Measurements from ENCODE around the gene RPL29.
"Not testable (repeated sequence)": the region's sequence is repeated elsewhere in the genome, so short reads cannot be mapped to it uniquely, and the experiment has no call there.

The RPL29 gene

DNA sequence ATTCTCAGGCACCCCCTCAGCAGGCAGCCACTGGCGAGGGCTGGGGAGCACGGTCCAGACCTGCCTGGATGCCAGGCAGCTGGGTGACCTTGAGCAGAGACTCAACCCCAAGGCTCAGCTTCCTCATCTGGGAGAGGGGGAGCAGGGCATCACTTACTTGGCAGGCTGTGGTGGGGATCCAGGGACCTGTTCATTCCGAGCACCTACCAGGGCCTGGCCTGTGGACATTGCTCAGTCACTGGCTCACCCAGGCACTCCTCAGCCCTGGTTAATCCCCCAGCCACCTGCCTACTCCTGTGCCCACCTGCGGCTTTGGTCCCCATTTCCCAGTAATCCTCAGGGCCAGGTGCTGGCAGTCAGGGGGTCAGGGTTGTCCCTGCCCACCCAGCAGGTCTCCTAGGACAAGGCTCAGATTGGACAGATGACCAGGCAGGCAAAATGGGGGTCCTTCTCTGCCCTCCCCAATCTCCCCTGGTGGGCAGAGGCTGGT, 9.3 kb upstream of the RPL29 start:
- no peak for DNase-seq

DNA sequence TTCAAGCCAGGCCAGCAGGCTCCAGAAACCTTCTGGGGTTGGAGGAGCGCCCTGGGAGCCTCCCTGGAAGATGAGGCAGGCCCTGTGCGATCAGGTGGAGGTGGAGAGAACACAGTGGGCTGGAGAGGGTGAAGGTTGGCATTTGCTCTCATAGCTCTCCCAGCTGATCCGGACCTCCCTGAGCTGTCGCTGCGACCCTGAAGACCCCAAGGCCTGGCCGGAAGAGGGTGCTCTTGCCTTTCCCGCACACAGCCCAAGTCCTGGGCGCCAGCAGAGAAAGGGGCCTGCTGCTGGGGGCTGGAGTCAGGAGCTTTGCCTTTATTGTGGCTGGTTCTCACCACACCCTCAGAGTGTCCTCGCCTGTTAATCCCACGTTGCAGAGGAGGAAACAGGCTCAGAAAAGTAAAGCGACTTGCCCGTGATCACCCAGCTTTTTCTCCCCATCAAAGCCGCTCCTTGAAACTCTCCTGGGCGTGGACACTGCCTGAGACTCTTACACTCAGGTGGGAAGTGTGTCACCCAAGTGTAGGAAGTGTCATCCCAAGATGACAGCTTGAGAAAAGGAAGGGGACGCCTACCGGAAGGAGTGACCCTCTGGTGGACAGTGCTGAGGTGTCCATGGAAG, 8.6 kb upstream of the RPL29 start:
- no peak for DNase-seq

DNA sequence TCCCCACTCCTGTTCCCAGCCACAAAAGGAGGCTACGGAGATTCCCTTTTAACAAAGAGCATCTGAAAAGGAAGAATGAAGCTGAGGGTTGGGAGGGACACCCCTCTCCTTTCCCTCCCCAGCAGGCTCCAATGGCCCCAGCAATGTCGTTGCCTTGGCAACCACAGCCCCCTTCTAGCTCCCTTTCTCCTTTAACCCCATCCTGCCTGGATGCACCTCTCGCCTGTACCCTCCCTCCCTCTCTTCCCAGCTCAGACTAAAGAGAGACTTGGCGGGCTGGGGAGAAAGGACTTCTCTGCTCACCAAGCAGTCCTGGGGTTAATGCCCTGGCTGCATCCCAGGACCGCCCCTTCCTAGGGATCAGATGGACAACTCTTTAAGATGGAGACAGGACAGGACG, 7.1 kb upstream of the RPL29 start:
- DNase-seq = no peak

DNA sequence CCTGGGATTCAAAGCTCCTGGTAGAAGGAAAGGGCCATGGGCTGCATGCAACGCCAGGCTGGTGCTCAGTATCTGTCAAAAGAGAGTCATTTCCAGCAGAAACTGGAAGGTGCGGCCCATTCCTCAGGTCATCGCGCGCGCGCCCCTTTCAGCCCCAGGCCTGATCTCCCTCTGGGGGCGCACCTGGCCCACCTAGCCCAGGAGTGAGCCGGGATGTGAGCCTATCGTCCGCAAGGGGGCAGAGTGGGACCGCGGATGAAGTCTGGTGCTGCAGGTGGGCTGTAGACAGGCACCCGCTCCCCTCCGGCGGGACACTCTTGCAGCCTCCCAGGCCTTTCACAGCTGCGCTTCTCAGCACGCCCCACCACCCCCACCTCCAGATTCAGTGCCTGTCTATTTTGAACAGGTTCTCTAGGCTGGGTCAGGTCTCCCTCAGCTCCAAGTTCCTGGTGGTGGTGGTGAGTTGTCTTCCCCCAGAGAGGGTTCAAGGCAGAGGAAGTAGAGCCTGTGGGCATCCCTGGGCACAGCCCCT, 5.8 kb upstream of the RPL29 start:
- DNase-seq = peak; percentile 89

DNA sequence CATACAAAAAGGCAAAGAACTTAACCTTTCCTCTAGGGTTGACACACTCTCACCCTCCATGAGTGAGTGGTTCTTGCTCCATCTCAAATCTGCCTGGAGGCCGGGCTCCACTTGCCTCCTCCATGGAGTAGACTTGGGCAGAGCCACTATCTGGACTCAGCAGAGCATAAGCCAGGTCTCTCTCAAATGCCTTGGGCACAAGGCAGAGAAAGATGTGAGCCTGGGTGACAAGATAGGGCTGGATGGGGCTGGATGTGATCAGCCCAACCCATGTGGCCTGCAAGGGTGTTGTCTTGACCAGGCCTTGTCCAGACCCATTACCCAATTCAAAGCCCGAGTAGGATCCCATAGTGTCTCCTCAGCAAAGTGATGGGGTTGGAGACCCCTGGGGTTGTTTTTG, 4.2 kb upstream of the RPL29 start:
- DNase-seq = no peak

DNA sequence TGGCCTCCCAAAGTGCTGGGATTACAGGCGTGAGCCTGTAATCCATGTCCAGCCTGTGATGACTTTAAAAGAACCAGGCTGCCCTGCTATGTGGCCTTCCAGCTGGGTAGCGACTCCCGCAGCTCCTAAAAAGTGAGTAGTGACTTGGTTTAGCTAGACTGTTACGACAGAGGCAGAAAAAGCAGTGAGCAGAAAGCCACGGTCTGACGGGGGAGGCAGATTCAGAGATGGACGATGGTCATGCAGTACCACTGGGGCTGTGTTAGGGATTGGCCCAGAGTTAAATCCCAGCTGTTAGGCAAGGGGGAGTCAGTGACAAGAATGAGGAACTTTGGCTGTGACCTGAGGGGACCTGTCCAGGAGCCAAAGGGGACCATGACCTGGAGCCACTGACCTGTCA, 3.1 kb upstream of the RPL29 start:
- no peak for DNase-seq

DNA sequence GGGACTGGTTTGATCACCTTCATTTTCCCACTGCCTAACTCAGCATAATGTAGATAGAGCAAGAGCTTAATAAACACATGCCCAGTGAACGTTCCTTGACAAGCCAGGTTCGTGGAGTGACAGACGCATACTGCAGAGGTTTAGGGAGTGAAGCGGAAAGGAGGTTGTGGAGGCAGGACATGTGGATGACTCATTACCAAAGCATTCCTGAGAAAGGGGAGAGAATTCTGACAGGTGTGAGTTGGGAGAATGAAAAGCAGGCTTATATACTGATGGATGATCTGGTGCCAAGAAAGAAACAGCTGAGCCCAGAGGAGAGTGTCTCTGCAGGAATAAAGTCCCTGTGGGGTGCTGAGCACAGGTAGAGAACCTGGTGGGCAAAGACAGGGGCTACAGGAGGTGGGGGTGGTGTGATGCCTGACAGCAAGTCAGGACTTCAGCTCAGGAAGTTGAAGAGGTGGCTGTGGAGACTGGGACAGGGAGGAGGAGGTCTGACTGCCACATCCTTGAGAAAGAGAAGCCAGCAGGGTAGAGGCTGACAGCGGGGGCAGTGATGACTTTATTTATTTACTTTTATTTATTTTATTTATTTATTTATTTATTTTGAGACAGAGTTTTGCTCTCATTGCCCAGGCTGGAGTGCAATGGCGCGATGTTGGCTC, 2.4 kb upstream of the RPL29 start:
- DNase-seq = no peak

DNA sequence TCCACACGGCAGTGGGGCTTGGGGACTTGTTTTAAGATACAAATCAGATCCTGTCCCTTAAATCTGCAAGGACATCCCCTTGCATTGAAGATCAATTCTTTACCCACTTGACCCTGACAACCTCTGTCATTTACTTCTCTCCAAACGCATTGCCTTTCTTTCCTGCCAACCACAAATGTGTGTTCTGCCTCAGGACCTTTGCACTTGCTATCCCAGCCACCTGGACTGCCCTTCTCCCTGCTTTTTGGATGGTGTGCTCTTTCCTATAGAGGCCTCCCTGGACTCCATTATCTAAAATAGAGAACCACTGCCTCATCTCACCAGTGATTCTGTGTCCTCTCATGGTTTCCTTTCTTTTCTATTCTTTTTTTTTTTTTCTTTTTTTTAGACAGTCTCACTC, 1.5 kb upstream of the RPL29 start:
- DNase-seq = no peak

DNA sequence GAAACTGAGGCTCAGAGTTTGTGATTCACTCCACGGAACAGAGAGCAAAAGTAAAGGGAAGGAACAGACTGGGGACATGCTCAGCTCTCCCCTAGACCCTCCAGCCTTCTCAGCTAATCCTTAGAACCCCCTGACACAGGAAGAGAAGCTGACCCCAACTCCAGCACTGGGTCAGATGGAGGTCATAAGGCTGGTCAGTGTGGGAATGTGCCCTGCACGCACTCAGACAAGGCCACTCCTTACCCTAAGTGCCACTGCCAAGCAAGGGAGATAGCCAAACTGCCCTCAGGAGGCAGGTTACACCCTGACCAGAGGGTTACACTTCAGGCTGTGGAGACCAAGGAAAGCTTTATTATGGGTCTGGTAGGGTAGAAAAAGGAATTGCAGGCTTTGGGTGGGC, 1.2 kb downstream of the RPL29 start:
- DNase-seq = no peak

DNA sequence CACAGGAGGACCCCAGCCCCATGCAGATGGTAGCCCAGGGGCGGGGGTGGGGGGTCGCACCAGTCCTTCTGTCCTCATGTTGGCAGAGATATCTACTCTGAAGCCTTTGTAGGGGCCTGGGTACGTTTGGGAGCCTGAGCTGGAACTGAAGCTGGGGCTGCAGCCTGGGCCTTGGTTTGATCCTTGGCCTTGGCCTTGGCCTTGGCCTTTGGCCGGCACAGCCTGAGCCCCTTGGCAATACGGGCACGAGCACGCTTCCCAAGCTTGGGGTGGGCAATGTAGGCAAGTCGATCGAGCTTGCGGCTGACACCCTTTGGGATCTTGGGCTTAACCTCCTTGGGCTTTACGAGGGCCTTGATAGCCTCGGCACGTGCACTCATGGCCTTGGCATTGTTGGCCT, 2.0 kb downstream of the RPL29 start:
- DNase-seq = not testable (repeated sequence)

DNA sequence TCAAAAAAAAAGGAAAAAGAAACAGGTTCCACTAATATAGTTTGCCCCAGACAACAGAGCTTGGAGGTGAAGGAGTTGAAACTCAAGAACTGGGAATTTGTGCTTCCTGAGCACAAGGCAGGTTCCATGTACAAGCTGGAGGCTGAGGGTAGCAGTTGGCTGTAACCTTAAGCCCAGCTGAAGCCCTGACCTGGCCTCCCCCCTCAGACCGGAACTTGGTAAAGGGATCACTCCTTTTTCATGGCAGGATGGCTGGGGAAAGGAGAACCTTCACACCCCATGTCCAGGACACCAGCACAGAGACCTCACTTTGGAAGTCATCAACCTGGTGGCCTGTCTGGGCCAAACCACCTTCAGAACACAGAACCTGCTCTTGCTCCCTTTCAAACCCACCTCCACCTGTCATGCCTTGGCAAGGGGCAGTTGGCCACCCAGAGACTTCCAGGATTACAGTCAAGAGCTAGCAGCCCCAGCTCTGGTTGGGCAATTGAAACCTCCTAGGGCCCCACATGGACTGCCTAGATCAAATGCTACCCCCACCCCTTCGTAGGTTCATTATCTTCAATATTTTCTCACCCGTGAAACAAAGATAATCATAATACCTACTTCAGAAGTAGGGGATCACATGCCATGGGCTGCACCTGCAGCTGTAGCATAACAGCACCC, 3.5 kb downstream of the RPL29 start:
- DNase-seq = no peak

DNA sequence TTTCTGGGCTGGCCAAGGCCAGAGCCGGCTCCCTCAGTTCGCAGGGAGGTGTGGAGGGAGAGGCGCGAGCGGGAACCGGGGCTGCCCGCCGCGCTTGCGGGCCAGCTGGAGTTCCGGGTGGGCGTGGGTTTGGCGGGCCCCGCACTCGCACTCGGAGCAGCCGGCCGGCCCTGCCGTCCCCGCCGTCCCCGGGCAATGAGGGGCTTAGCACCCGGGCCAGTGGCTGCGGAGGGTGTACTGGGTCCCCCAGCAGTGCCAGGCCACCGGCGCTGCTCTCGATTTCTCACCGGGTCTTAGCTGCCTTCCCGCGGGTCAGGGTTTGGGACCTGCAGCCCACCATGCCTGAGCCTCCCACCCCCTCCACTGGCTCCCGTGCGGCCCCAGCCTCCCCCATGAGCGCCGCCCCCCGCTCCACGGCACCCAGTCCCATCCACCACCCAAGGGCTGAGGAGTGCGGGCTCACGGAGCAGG, 5.2 kb downstream of the RPL29 start:
- DNase-seq = not testable (repeated sequence)

DNA sequence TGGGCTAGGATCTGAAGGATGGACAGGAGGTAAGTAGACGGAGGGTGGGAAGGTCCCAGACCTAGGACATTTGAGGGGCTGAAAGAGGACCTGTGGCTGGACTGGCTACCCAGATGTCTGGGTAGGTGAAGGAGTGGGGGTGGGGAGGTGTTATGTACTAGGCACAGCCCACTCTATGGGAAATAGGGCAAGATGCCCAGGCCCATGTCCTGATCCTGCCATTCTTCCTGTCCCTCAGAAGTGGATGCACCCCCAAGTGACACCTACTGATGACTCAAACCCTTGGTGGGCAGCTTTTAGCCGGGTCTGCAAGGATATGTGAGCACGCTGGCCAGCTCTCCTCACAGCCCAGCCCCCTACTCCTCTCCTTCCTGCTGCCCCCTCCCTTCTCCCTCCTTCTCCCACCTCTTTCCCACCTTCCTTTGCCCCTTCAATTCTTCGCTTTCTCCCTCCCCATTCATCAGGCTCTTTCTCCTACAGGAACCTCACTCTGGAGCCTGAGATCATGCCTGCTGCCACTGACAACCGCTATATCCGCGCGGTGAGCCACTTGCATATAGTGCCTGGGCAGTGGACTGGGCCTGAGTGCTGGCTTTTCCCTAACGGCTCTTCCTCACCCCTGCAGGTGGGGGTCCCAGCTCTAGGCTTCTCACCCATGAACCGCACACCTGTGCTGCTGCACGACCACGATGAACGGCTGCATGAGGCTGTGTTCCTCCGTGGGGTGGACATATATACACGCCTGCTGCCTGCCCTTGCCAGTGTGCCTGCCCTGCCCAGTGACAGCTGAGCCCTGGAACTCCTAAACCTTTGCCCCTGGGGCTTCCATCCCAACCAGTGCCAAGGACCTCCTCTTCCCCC, 7.2 kb downstream of the RPL29 start:
- no peak for DNase-seq

DNA sequence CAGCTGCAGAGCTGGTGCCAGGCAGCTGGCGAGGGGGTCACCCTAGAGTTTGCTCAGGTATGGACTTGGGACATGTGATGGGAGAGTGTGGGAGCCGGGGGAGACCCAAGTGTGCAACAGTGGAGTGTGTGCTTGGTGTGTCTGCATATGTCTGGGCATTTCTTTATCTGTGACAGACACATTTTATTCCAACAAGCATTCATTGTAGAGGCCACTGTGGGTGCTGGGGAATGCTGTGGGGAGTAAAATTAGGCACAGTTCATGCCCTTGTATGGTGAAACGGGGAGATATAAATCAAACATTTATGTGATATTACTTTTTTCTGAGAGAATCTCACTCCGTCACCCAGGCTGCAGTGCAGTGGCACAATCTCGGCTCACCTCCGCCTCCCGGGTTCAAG, 8.1 kb downstream of the RPL29 start:
- no peak for DNase-seq

DNA sequence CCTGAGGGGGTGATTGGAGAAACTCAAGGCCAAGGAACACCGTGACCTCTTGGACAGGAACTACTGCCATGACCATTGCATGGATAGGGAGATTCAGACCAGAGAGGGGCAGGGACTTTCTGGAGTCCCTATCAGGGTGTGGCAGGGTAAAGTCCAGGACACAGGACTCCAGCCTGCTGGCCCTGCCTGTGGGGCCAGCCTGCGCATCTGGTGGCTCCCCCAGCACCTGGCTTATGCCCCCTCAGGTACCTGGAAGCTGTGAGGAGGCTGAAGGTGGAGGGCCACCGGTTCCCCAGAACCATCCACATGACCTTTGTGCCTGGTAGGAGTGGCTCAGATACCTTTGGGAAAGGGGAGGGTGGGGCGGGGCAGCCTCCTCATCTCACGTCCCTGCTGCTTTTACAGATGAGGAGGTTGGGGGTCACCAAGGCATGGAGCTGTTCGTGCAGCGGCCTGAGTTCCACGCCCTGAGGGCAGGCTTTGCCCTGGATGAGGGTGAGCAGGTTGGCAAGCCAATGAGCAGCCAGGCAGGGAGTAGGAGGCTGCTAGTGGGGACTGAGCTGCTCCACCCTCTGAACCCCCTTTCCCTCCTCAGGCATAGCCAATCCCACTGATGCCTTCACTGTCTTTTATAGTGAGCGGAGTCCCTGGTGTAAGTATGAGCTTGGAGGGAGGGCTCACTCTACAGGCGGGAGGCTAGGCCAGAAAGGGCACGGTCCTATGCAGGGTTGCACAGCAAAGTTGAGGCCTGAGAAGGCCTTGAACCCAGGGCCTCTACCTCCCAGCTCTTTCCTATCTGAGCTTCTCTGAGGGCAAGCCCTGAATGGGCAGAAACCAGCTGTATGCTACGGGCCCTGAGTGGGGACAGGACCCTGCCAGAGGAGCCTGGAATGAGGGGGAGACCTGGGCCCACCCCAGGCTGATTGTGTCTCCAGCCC, 9.4 kb downstream of the RPL29 start:
- no peak for DNase-seq

DNA sequence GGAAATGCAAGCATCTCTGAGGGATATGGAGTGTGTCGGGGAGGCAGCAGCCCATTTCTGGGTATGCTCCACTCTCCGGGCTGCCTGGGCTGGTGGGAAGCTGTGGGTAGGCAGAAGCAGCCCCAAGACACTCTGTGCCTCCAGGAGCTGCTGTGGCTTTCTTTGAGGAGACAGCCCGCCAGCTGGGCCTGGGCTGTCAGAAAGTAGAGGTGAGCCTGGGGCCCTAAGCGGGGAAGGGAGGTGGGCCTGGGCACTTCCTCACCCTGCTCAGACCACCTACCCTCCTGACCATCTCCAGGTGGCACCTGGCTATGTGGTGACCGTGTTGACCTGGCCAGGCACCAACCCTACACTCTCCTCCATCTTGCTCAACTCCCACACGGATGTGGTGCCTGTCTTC, 10.6 kb downstream of the RPL29 start:
- DNase-seq = no peak

DNA sequence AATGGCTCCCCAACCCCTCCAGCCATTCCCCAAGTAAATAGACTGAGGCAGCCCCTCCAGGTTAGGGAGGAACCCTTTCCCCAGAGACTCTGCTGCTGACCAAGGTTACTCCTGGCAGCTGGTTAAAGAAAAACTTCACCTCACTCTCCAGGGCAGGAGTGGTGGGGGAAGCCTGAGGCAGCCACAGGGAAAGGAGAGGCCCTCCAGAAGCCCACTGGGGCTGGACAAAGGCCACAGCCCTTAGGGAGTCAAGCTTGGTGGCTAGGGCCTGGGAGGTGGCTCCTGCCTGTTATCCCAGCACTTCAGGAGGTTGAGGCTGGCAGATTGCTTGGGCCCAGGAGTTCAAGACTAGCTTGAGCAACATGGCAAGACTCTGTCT, 11.4 kb downstream of the RPL29 start:
- no peak for DNase-seq

DNA sequence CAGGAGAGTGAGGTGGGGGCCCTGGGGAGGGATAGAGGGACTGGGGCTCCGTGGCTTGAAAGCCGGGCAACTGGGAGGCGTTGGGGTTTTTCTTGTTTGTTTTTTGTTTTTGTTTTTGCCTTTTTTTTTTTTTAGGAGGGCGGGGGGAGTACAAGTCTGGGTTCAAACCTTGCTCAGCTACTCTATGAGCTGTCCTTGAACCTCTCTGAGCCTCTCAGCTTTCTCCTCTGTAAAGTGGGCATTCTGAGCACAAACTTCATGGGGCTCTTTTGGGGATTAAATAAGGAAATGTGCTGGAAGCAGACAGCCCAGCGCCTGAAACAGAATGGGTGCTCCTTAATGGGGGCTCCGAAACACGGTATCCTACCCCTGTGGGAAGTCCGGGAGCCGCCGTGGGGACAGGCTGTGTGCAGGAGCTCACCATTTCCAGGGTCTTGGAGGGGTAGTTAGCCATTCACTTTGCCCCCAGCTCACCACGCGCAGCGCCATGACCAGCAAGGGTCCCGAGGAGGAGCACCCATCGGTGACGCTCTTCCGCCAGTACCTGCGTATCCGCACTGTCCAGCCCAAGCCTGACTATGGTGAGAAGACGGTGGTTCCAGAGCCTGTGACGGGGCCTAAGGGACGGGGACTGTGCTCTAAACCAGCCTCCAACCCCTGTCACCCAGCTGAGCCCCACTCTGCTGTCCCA, 12.0 kb downstream of the RPL29 start:
- no peak for DNase-seq

DNA sequence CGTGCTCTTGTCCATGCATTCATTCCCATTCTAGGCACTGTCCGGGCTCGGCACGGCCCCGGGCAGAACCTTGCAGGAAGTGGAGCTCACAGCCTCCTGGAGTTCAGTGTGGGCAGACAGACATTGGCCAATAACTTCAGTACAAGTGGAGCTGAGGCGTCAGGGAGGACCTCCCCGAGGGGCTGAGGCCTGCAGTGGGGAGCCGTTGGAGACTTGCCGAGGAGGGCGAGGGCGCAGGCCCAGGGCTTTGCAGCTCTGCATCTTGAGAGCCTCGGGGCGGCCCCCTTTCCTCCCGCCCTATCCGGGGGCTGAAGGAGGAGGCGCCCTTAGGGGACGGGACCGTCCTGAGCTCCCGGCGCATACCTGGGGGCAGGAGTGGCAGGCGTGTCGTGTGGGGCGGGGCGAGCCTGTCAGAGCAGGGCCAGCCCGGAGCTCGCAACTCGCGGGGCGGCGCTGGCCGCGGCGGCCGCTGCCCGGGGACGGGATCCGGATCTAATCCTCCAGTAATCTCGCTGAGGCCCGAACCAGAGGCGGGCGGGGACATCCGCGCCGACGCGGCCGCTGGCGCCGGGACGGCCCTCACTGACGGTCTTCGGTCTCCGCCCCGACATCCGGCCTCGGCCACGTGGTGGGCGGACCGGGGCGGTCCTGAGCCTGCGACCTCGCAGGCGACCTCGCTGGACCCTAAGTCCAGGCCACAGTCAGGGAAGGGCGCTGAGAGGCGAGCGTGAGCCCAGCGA, 12.7 kb downstream of the RPL29 start, which contains the start of gene ACY1:
TSS of gene ACY1 (plus strand) at position 698 of the 740 bp plus-strand sequence. CDS start 530 bp downstream, outside the sequence.
- DNase-seq = peak; percentile 78

DNA sequence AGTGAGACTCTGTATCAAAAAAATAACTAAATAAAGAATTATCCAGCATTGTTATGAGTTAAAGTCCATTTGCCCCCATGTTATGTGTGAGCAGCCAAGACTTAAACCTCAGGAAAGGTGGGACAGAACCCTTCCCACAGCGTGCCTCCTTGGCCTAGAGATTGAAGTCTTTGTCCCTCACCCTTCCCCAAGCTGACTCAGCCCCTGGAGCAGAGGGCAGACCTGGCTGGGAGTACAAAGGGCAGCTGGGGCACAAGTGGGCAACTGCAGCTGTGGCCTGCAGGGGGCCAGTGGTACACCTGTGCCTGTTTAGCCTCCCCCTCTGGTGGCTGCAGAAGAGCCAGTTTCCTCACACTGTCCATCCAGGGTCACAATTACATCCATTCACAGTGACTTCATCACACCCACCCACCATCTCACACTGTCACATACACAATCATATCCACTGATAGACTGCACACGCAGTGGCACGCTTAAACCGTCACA, 13.3 kb downstream of the RPL29 start:
- peak; percentile 20 for DNase-seq
